ENCODE data around the gene KLK13. TPM values are rescaled to one million over a fixed set of nuclear protein-coding genes. Genes with fewer than 3 reads are reported as not detected.

Gene KLK13
- total and polyA plus RNA-seq, 2 of the 8 experiments (the other 6 are each of a cell fraction or from before 2014, with no cell fraction given) = 4.2 to 4.5 TPM

GRCh38 chr19:51097796-51098195 lies 32.9 kb upstream of the KLK13 start:
- H4K8ac ChIP-seq (ENCODE audit: extremely low read depth, insufficient read depth, low read length) = no peak overlapping the region
- H2BK15ac ChIP-seq (ENCODE audit: low read length) = no peak overlapping the region
- no peak overlapping the region for H2BK5ac ChIP-seq (ENCODE audit: low read depth, low read length)
- H2BK120ac ChIP-seq (replicated peaks; ENCODE audit: low read depth, low read length) = no peak overlapping the region
- no peaks in the 10 kb centered on the region for H3K23me2 ChIP-seq (ENCODE audit: low read depth, low read length)
- H4K91ac ChIP-seq (replicated peaks; ENCODE audit: insufficient read length, low read length) = no peak overlapping the region
- H2BK12ac ChIP-seq (ENCODE audit: low read depth, low read length) = no peak overlapping the region
- H3K14ac ChIP-seq (ENCODE audit: insufficient read length) = no peak overlapping the region
- H4K5ac ChIP-seq (ENCODE audit: insufficient read length, low read depth, low read length) = no peak overlapping the region
- H3K36me3 ChIP-seq (ENCODE audit: control insufficient read depth in 2 of 4, insufficient read depth in 4 of 4, low read length in 3 of 4) = no peaks in the 10 kb centered on the region; a peak in 3 of 8 replicates
- H2AK5ac ChIP-seq (ENCODE audit: low read depth, low read length) = no peak overlapping the region
- no peaks in the 10 kb centered on the region; a peak in 1 of 7 replicates for H3K27me3 ChIP-seq (replicated peaks in 1 of 4; ENCODE audit: control insufficient read depth in 3 of 4, extremely low read depth in 1 of 4, insufficient read depth in 3 of 4, low read length in 3 of 4)
- TF ChIP-seq RNF2 (IDR thresholded peaks at IDR 0.05; ENCODE audit: borderline replicate concordance, low read depth, low read length, missing control alignments, poor library complexity, severe bottlenecking) (no peak), RBBP5 (IDR thresholded peaks at IDR 0.05; ENCODE audit: borderline replicate concordance, low read depth, low read length) (no peak), CBX5 (IDR thresholded peaks at IDR 0.05; ENCODE audit: low read depth, low read length) (no peak), CHD2 (IDR thresholded peaks at IDR 0.05; ENCODE audit: low read length) (no peak), TEAD4 (IDR thresholded peaks at IDR 0.05; ENCODE audit: low read depth, low read length) (no peak), RFX5 (IDR thresholded peaks at IDR 0.05; ENCODE audit: borderline replicate concordance, low read depth, low read length) (no peak)
- TF ChIP-seq, protein P1, sequence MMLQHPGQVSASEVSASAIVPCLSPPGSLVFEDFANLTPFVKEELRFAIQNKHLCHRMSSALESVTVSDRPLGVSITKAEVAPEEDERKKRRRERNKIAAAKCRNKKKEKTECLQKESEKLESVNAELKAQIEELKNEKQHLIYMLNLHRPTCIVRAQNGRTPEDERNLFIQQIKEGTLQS (IDR thresholded peaks at IDR 0.05; ENCODE audit: insufficient read depth, low read depth, low read length) = no peak
- H3K56ac ChIP-seq (replicated peaks; ENCODE audit: insufficient read length, low read depth, low read length) = no peak overlapping the region
- H3K9me3 ChIP-seq (ENCODE audit: insufficient read depth in 2 of 2, low read depth in 1 of 2, low read length in 1 of 2) = no peaks in the 10 kb centered on the region
- 86% methylated on average over 13 of the region's 20 CpGs; no CpG with 5 or more reads in 1 of the 2 experiments for WGBS, 2 experiments (ENCODE audit: extremely low coverage in 1 of 2, insufficient coverage in 1 of 2, insufficient read length in 1 of 2, insufficient replicate concordance in 2 of 2, low coverage in 1 of 2, low lambda C conversion rate in 2 of 2, missing lambda C conversion rate in 1 of 2)
- no peak overlapping the region for H3K4me3 ChIP-seq (ENCODE audit: extremely low read depth in 1 of 4, insufficient read depth in 2 of 4, low read depth in 3 of 4, low read length in 4 of 4)
- H2BK20ac ChIP-seq (ENCODE audit: low read length) = no peak overlapping the region
- H2AFZ ChIP-seq (ENCODE audit: low read length) = no peak overlapping the region
- peaks cover 2 to 3% of the 10 kb centered on the region in 2 experiments for H4K20me1 ChIP-seq (replicated peaks in 1 of 2; ENCODE audit: control insufficient read depth in 1 of 2, insufficient read depth in 2 of 2, low read length in 2 of 2)
- no peak overlapping the region for H3K9ac ChIP-seq (replicated peaks in 1 of 4; ENCODE audit: extremely low read depth in 1 of 4, low read depth in 3 of 4, low read length in 3 of 4)
- H3K27ac ChIP-seq (ENCODE audit: low read depth, low read length) = no peak overlapping the region
- ChIA-PET POLR2A (ENCODE audit: partially characterized antibody) (no interaction called here), CTCF (ENCODE audit: partially characterized antibody) (interaction anchor here (0.6 kb wide), 1 partner anchor 97 kb away, joined by 3 read pairs; the partner anchor contains the start of gene KLK8)
- H3K23ac ChIP-seq (ENCODE audit: insufficient read length) = no peak overlapping the region
- H3K79me1 ChIP-seq (ENCODE audit: low read depth, low read length) = peaks cover 3% of the 10 kb centered on the region
- FAIRE-seq (no peak), DNase-seq (ENCODE audit: low read depth in 1 of 2, low spot score in 2 of 2) (no peak)
- H3K4me2 ChIP-seq (ENCODE audit: insufficient read depth in 1 of 2, low read depth in 2 of 2, low read length in 2 of 2) = no peak overlapping the region
- peaks cover 0 to 6% (median 2%) of the 10 kb centered on the region in 4 experiments; a peak in 4 of 7 replicates for H3K4me1 ChIP-seq (replicated peaks in 1 of 4; ENCODE audit: control insufficient read depth in 3 of 4, insufficient read depth in 4 of 4, low read length in 3 of 4)
- no peak overlapping the region for H3K18ac ChIP-seq (ENCODE audit: extremely low read depth, low read length)
- no peak overlapping the region for H3K4ac ChIP-seq (replicated peaks; ENCODE audit: insufficient read length, low read depth, low read length)
- H3K79me2 ChIP-seq (ENCODE audit: control insufficient read depth in 1 of 2, insufficient read depth in 2 of 2, low read length in 2 of 2) = no peaks in the 10 kb centered on the region
